GM19455 (cell line): ENCODE measurements around the gene ARHGAP32.
"Not testable (repeated sequence)": the region's sequence is repeated elsewhere in the genome, so short reads cannot be mapped to it uniquely, and the experiment has no call there.

Experiments
- ATAC-seq: cut with Tn5 transposase; IDR thresholded peaks from one replicate; pipeline ENCODE4 v1.9.1; 2021; ENCODE audit not compliant: unreplicated experiment

ARHGAP32 gene

DNA sequence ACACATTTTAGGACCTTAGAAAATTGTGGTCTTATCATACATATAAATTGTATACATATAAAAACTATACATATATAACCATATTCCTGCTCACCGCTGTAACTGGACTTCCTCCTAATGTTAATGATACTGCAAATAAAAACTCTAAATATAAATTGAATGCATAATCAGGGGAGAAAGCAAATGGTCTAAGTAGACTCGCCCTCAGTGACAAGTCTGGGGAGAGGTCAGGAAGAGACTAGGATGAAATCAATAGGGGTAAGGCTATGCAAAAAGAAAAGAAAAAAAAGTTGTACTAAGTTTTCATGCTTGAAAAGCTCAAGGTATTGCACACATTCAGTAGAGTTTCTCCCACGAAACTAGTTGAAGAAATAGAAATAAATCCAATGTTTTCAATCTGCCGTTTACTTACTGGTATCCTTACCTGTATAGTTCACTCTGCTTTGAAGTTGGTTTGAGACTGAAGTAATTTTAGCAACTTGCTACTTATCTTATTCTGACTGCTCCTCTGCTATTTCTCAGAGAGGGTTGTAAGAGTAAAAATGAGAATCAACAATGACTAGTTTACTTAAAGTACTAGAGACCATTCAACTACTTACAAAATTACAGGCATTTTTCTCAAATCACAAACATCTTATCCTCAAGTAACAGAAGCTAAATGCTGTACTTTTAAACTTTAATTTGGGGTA is 12.2 kb upstream of the ARHGAP32 start:
- no peak for ATAC-seq

DNA sequence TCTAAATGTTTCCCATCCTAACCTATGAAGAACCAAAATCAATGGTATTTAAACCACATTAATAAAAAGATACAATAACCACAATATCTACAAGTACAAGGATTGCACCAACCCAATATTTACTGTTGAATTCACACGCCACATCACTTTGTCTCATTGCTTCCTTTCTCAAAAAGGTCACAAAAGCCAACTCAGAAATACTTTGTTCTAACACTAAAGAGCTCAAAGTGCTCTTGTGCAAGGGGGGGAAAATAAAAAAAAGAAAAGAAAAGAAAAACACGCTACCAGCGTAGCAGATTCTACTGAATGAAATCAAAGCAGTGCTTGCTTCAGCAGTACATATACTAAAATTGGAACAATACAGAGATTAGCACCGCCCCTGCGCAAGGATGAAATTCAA is 10.5 kb upstream of the ARHGAP32 start:
- ATAC-seq: no peak

DNA sequence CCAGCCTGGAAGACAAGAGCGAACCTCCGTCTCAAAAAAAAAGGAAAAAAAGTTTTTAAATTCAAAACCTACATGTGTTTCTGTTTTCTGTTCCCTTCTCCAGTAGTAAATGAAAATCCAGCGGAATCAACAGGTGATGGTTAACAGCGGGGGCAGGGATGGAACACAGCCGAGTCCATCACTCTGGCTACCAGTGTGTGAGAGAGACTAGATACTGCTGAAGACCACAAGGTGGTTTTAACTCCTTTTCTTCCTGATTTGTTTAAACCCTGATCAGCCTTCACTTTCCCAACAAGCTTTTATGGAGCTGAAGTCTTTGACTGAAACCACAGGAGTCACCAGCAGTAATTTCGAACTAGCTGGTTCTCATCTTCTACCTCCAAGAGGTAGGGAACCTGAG is 3.6 kb upstream of the ARHGAP32 start:
- no peak for ATAC-seq

DNA sequence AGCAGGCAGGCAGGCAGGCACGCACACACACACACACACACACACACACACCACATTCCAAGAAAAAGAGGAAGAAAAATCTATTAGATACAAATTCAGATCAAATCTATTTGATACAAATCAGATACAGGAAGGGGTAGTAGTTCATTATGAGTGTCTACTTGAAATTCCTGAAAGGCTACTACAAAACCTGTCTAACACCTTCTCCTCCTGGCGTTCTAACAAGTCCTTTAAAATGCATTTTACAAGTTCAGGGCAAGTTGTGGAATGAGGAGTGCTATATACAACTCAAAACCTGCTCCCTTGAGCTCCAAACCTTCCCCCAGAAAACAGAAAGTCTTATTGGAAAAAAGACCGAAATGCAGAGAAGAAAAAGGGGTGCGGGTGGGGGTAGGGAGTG is 476 bp downstream of the ARHGAP32 start:
- ATAC-seq: no peak

DNA sequence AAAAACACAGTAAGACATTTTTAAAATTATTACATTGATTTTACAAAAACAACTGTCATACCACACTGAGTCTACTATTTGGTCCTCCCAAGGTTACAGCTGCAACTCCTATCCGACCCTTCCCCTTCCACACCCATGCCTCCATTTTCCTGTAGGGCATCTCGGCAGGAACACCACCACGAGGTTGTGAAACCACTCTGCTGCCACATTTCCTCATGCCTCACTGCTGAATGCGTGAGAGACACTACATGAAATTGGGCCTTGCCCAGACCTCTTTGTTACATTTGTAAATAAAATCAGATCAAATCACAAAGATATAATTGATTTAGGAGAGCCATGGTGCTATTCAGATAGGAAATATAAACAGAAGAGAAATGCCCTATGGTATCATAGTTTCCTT is 2.0 kb downstream of the ARHGAP32 start:
- no peak for ATAC-seq

DNA sequence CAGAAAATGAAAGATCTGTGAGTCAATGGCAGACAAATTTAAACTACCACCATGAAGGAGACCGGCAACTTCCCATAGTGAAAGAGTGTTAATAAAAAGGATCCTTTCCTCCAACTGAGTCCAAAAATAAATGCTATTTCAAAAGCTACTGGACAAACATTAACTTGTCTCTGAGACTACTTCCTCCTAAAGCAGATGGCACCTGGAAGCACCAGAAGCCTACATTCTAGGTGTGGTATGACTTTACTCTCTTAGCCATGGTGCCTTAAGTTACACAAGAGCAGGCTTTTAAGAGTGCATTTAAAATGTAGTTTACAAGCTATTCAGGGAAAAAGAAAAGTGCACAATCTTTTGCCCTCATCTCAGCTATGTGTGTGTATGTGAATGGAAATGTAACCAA is 2.5 kb downstream of the ARHGAP32 start:
- no peak for ATAC-seq

DNA sequence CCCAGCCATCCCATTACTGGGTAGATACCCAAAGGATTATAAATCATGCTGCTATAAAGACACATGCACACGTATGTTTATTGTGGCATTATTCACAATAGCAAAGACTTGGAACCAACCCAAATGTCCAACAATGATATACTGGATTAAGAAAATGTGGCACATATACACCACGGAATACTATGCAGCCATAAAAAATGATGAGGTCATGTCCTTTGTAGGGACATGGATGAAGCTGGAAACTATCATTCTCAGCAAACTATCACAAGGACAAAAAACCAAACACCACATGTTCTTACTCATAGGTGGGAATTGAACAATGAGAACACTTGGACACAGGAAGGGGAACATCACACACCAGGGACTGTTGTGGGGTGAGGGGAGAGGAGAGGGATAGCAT is 7.0 kb downstream of the ARHGAP32 start:
- not testable (repeated sequence) for ATAC-seq

DNA sequence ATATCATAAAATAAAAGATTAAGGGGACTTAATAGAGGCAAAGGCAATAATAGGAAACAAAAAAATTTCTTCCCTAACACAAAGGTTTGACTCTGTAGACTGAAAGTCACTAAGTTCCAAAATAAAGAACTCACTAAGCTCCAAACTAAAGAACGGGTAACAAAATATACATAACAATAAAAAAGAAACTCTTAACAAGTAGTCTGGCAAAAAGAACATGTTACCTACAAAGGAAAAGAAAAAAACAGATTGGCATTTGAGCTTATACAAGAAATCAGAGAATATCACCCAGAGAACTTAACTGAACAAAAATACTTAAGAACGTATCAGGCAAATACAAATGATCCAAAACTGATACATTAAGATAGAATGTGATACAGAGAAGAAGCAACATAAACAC is 7.5 kb downstream of the ARHGAP32 start:
- no peak for ATAC-seq

DNA sequence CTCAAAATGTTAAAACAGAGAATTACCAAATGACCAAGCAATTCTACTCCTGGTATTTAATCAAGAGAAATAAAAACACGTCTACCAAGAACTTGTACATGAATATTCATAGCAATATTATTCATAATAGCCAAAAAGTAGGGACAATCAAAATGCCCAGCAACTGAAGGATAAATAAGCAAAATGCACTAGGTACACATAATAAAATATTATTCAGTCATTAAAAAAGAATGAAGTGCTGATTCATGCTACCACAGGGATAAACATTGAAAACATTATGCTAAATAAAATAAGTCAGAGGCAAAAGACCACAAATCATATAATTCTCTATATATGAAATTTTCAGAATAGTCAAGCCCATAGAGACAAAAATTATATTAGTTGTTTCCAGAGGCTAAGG is 24.8 kb downstream of the ARHGAP32 start:
- no peak for ATAC-seq

DNA sequence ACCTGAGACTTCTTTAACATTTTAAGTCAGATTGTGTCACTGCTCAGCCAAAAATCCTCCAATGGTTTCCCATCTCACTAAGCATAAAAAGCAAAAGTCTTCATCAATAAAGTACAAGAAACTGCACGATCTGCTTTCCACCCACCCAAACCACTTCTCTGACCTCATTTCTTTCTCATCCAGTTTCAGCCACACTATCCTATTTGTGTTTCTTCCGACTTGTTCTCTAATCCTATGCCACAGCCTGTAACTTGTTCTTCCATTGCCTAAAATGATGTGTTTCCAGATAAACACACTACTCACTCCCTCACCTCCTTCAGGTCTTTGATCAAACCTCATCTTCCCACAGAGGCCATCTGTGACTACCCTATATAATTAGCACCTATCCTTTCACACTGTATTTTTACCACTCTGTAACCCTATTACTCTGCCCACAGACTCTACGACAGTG is 28.4 kb downstream of the ARHGAP32 start:
- ATAC-seq: no peak

DNA sequence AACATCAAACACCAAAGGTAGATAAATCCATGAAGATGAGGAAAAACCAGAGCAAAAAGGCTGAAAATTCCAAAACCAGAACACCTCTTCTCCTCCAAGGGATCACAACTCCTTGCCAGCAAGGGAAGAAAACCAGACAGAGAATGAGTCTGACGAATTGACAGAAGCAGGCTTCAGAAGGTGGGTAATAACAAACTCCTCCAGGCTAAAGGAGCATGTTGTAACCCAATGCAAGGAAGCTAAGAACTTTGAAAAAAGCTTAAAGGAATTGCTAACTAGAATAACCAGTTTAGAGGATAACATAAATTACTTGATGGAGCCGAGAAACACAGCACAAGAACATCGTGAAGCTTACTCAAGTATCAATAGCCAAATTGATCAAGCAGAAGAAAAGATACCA is 35.0 kb downstream of the ARHGAP32 start:
- not testable (repeated sequence) for ATAC-seq

DNA sequence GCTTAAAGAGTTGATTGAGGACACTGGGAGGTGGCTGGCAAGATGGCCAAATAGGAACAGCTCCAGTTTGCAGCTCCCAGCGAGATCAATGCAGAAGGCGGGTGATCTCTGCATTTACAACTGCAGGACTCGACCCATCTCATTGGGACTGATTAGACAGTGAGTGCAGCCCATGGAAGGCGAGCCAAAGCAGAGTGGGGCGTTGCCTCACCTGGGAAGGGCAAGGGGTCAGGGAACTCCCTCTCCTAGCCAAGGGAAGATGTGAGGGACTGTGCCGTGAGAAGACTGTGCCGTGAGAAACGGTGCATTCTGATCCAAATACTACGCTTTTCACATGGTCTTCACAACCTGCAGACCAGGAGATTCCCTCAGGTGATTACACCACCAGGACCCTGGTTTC is 36.4 kb downstream of the ARHGAP32 start:
- ATAC-seq: no peak

DNA sequence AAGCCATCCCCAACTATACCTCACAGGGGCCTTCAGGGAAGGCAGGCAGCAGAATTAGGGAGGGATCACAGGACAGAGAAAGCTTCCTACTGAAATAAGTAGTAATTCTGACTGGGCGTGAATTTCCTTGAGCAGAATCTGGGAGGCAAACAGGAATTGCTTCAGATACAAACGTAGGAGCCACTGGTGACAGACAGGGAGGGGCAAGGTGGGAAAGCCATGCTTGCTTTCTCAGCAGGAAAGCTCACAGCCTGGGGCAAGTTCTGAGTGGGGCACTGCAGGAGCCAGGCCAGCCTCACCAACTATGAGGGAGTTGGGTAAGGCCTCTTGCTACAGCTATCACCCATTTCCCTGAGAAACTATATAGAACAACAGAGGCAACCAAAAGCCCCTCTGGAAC is 43.6 kb downstream of the ARHGAP32 start:
- ATAC-seq: no peak

DNA sequence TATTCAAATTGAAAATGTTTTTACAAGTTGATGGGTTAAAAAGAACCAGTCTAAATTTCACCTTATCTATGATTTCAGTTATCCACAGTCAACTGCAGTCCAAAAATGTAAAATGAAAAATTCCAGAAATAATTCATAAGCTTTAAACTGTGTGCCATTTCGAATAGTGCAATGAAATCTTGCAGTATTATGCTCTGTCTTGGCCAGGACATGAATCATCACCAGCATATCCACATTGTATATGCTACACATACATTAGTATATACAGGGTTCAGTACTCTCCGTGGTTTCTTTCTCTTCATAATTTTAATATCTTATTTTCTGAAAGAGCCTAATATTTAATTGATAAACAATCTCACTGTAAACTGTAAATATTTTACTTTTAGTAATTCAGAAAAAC is 45.9 kb downstream of the ARHGAP32 start:
- ATAC-seq: no peak

DNA sequence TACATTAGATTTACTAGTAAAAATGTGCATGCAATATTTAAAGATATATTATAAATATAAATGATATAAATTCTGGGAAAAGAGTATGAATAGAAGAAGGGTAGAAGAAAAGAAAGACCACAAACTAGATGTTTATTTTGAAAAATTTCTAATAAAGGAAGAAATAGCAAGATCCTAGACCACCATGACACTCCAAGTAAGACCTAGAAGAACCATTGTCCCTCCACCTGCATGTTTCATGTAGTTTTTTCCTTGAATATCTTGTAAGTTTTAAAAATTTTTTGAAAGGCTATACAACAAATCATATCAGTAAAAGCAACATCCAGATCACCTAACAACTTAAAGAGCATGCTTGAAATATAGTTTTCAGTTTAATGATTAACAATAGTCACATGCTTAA is 46.8 kb downstream of the ARHGAP32 start:
- ATAC-seq: no peak

DNA sequence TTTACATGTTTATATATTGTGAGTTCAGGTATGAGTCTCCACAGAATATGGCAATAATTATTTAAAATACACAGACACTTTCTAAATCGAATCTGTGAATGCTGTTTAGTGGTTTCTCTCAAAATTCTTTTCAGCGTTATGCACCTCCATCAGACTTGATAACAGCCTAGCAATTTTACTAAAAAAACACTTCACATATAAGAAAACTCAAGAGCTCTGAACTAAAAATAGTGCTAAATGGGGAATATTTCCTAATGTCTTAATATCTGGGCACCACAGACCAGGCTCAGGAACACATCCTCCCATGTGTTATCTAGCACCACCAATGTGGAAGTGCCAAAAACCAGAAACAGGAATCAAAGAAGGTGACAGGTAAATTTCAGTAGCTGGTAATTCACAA is 47.9 kb downstream of the ARHGAP32 start:
- no peak for ATAC-seq

DNA sequence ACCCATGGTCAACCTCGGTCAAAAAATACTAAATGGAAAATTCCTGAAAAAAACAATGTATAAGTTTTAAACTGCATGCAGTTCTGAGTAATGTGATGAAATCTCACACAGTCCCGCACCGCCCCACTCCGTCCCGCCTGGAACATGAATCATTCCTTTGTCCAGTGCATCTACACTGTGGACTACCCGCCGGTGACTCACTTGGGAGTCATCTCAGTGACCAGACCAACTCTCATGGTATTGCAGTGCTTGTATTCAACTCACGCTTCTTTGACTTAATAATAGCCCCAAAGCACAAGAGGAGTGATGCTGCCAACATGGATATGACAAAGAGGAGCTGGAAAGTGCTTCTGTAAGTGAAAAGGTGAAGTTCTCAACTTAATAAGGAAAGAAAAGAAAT is 48.8 kb downstream of the ARHGAP32 start:
- no peak for ATAC-seq

DNA sequence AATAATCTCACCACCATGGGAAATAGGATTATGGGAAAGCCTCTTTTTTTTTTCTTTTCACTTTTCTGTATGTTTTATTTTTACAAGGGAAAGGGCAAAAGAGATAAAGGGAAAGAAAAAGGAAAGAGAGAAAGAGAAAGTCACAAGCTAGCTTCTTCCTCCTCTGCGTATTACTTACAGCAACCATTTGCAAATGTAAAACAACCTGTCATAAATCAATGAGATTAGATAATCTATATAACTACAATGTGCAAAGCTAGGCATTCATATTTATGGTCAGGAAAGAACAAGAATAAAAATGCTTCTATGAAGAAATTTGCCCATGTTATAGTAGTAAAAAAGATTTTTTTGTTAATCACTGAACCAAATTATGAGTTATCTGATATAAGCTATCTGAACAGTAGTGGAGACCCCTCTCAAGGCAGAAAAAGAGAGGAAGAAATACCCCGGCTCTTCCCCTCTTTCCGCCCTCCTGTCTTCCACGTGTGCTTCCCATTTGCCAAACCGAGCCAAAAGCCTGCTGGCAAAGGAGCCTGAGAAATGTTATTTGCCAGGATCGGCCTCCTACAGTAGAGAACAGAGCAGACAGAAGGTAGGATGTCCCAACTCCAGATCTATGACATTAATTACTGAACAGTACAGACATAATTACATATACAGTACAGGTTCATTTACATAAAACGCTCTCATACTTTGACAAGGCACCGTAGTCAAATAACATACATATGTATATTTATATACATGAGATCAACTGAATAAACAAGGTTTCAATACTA is 50.2 kb downstream of the ARHGAP32 start:
- ATAC-seq: no peak

DNA sequence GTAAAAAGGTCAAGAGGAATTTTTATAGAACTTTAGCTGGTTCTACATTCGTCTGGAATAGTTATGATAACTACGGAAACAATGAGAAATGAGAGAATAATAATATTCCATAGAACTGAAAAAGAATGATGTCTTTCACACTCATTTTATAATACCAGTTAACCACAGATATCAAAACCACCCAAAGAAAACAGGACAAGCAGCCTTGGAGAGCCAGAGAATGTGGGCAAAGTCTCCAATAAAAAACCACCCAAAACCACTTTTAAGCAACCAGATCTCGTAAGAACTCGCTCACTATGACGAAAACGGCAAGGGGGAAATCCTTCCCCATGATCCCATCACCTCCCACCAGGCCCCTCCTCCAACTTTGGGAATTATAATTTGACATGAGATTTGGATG is 60.8 kb downstream of the ARHGAP32 start:
- ATAC-seq: no peak

DNA sequence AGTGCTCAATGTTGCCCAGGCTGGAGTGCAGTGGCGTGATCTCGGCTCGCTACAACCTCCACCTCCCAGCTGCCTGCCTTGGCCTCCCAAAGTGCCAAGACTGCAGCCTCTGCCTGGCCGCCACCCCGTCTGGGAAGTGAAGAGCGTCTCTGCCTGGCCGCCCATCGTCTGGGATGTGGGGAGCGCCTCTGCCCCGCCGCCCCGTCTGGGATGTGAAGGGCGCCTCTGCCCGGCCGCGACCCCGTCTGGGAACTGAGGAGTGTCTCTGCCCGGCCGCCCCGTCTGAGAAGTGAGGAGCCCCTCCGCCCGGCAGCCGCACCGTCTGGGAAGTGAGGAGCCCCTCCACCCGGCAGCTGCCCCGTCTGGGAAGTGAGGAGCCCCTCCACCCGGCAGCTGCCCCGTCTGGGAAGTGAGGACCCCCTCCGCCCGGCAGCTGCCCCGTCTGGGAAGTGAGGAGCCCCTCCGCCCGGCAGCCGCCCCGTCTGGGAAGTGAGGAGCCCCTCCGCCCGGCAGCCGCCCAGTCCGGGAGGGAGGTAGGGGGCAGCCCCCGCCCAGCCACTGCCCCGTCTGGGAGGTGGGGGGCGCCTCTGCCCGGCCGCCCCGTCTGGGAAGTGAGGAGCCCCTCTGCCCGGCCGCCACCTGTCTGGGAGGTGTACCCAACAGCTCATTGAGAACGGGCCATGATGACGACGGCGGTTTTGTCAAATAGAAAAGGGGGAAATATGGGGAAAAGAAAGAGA is 63.1 kb downstream of the ARHGAP32 start:
- ATAC-seq: not testable (repeated sequence)

DNA sequence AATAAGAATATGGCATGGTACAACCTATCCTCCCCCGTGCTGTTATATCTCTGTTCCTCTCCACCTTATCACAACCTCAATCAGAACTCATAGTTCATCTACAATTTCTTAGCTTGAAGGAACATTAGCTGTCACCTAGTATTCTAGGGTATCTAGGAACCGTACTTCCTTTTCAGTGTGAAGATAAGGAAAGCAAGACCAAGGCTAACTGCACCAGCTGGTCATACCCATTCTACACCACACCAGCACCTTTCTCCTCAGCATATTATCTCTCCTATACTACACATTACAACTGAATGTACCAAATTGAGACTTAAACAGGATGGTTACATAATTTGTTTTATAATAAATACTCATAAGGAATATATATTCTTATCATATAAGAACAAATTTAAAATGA is 73.1 kb downstream of the ARHGAP32 start:
- no peak for ATAC-seq
